ENCODE measurements around the gene PXT1. TPM values are rescaled to one million over a fixed set of nuclear protein-coding genes. Genes with fewer than 3 reads are reported as not detected.
"Not testable (repeated sequence)": the region's sequence is repeated elsewhere in the genome, so short reads cannot be mapped to it uniquely, and the experiment has no call there.

The PXT1 gene
- total RNA-seq, 3 donors from 2014 or later = 0.15 TPM; not detected in 2

- Histone ChIP-seq H3K27me3 (no peaks in the 10 kb centered on the region), H3K4me1 (no peaks in the 10 kb centered on the region), H3K36me3 (no peaks in the 10 kb centered on the region), H3K9me3 (no peaks in the 10 kb centered on the region), H3K27ac (no peak overlapping the region), H3K4me3 (no peak overlapping the region)
- DNase-seq (ENCODE audit: low spot score in 2 of 2) = no peak
- intact Hi-C loops (cut with DNase I; ENCODE audit: low total_unique reads) = no loop called here
- TF ChIP-seq POLR2AphosphoS5 (IDR thresholded peaks at IDR 0.05) = no peak
- TF ChIP-seq CTCF (IDR thresholded peaks at IDR 0.05) = no peak
- TF ChIP-seq POLR2A (IDR thresholded peaks at IDR 0.05) = no peak
Observed at GRCh38 chr6:36460916-36461315, 18.3 kb upstream of the PXT1 start.

GRCh38 chr6:36459501-36459900 is 16.8 kb upstream of the PXT1 start:
- no peak overlapping the region for H3K27ac ChIP-seq
- no peaks in the 10 kb centered on the region for H3K9me3 ChIP-seq
- intact Hi-C loops (cut with DNase I; ENCODE audit: low total_unique reads) = no loop called here

GRCh38 chr6:36455486-36456027 is 12.9 kb upstream of the PXT1 start:
- Histone ChIP-seq H3K27ac (peak overlapping the region; percentile 10 to 38), H3K4me3 (no peak overlapping the region), H3K4me1 (no peaks in the 10 kb centered on the region), H3K36me3 (no peaks in the 10 kb centered on the region), H3K27me3 (no peaks in the 10 kb centered on the region), H3K9me3 (no peaks in the 10 kb centered on the region)
- TF ChIP-seq POLR2A (IDR thresholded peaks at IDR 0.05) (no peak), POLR2AphosphoS5 (IDR thresholded peaks at IDR 0.05) (no peak), CTCF (IDR thresholded peaks at IDR 0.05) (no peak)
- DNase-seq (ENCODE audit: low spot score in 2 of 2) = no peak
- intact Hi-C loops (cut with DNase I; ENCODE audit: low total_unique reads) = no loop called here

More at GRCh38 chr6:36459501-36459900, 16.8 kb upstream of the PXT1 start:
- no peaks in the 10 kb centered on the region for H3K4me1 ChIP-seq
- DNase-seq (ENCODE audit: low spot score in 2 of 2) = no peak
- H3K36me3 ChIP-seq = no peaks in the 10 kb centered on the region
- H3K27me3 ChIP-seq = no peaks in the 10 kb centered on the region
- no peak for TF ChIP-seq CTCF (IDR thresholded peaks at IDR 0.05)
- no peak for TF ChIP-seq POLR2AphosphoS5 (IDR thresholded peaks at IDR 0.05)
- no peak for TF ChIP-seq POLR2A (IDR thresholded peaks at IDR 0.05)
- no peak overlapping the region for H3K4me3 ChIP-seq

GRCh38 chr6:36452897-36453296 is 10.2 kb upstream of the PXT1 start:
- H3K27me3 ChIP-seq; H3K4me3 ChIP-seq; H3K9me3 ChIP-seq; intact Hi-C loops (cut with DNase I; ENCODE audit: low total_unique reads); H3K4me1 ChIP-seq; H3K36me3 ChIP-seq; DNase-seq (ENCODE audit: low spot score in 2 of 2); H3K27ac ChIP-seq: not testable (repeated sequence)

- DNase-seq (ENCODE audit: low spot score in 2 of 2); H3K4me3 ChIP-seq; intact Hi-C loops (cut with DNase I; ENCODE audit: low total_unique reads); H3K27me3 ChIP-seq; H3K9me3 ChIP-seq; H3K27ac ChIP-seq; H3K36me3 ChIP-seq: not testable (repeated sequence)
- peaks cover 0 to 15% of the 10 kb centered on the region in 2 donors for H3K4me1 ChIP-seq
Observed at GRCh38 chr6:36449173-36449572, 6.5 kb upstream of the PXT1 start.

- TF ChIP-seq POLR2AphosphoS5 (IDR thresholded peaks at IDR 0.05) (no peak), CTCF (IDR thresholded peaks at IDR 0.05) (no peak), POLR2A (IDR thresholded peaks at IDR 0.05) (no peak)
- Histone ChIP-seq H3K9me3 (no peaks in the 10 kb centered on the region), H3K4me3 (no peak overlapping the region), H3K36me3 (no peaks in the 10 kb centered on the region), H3K4me1 (peaks cover 0 to 24% of the 10 kb centered on the region in 2 donors), H3K27ac (peak overlapping the region; percentile 98 to 99), H3K27me3 (no peaks in the 10 kb centered on the region)
- DNase-seq (ENCODE audit: low spot score in 2 of 2) = no peak
- intact Hi-C loops (cut with DNase I; ENCODE audit: low total_unique reads) = no loop called here
Observed at GRCh38 chr6:36445621-36446020, 3.0 kb upstream of the PXT1 start.

Data from breast epithelium (tissue), 4 donors.